Activated T-cell treated with anti-CD3 and anti-CD28 coated beads, Interleukin-2, amount 50 U/mL, for 48 hours (primary cell): ENCODE measurements around the gene TLE3.

ENCODE experiments used
- DNase-seq, 2 experiments: peaks; one replicate each; pipeline ENCODE4 v3.0.0-alpha.2; 2020

The TLE3 gene

DNA sequence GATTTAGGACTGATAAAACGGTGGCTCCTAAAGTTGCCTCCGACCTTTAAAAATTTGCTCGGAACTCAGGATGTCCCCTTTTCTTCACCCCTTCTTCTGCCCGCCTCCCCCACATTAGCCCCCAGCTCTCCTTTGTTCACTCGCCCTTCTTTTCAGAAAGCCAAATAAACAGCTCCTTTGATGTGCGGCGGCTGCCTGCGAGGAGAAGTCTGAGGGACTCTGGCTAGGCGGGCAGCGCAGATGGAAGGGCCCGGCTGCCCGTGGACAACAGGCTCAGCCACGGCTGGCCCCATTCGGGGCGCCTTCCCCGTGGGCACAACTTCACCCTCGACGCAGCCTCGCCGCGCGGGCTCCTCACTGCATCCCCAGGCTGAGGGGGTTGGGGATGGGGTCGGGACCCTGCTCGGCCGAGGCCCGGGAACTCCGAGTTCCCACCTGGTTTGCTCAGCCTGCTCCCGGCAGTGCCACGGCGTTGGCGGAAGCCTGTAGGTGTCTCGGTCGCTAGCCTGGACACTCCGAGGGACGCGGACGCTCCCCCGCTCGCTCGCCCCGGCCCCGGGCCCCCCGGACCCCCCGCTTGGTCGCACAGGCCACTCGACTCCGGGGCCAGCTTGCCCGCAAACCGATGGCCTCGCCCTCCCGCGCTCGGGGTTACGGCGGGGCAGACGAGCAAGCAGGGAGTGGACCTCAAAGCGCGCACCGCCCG, 897 bp upstream of the TLE3 start:
- DNase-seq = peak; percentile 57 to 67

DNA sequence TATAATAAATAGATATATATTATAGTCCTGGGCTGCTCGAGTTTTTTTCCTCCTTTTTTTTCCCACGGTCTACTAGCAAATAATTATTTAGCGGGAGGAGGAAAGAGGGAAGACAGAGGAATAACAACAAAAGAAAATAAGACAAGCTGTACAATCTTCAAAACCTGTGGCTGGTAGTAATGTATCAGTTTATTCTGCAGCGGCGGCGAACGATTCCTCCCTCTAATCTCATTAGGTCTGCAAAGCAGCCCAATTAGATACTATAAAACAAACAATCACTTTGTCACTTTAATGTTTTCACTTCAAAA, 390 bp upstream of the TLE3 start:
- DNase-seq = no peak

DNA sequence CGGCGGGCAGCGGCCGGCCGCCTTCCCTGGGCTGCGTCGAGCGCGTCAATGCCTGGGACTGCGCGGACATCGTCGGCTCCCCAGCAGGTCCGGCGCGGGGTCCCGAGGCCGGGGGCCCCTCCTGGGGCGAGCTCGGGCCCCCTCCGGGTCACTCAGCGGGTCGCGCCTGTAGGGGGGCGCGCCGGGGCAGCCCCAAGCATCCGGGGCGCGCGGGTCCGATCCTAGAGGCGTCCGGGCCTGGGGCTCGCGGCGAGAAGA, 725 bp downstream of the TLE3 start:
- DNase-seq = no peak

DNA sequence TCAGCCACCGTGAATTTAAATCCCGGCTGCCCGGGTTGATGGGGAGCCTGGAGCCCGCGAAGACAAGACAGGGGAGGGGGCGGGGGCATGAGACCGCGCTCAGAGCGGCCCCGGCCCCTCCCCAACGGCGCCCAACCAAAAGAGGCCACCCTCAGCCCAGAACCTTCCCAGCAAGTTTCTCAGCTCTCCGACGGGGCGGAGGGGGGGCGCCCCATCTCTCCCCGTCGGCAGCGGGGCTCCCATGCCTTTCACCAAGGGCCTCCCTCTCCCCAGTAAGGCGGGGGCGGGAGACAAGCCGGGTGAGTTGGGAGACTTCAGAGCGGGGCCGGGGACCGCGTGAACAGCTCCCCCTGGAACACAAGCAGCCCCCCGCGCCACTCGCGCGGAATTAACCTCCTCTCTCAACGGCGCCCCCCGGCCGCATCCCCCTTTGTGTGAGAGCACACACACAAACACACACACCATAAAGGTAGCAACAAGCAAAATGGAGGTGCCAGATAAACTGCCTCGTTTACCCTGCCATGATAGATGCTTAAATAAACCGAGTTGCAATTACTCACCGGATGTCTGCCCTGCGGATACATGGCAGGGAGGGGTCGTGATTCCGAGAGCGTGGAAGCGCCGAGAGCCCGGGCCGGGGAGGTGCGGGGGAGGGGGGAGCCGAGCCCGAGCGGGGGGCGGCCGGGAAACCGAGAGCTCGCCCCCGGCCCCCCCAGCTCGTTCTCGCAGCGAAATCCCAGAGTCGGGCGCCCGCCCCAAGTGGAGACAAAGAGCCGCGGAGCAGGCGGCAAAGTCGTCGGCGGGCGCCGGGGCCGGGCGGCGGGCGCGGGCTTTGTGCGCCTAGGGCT, 1.3 kb downstream of the TLE3 start:
- DNase-seq = peak; percentile 74 to 76

DNA sequence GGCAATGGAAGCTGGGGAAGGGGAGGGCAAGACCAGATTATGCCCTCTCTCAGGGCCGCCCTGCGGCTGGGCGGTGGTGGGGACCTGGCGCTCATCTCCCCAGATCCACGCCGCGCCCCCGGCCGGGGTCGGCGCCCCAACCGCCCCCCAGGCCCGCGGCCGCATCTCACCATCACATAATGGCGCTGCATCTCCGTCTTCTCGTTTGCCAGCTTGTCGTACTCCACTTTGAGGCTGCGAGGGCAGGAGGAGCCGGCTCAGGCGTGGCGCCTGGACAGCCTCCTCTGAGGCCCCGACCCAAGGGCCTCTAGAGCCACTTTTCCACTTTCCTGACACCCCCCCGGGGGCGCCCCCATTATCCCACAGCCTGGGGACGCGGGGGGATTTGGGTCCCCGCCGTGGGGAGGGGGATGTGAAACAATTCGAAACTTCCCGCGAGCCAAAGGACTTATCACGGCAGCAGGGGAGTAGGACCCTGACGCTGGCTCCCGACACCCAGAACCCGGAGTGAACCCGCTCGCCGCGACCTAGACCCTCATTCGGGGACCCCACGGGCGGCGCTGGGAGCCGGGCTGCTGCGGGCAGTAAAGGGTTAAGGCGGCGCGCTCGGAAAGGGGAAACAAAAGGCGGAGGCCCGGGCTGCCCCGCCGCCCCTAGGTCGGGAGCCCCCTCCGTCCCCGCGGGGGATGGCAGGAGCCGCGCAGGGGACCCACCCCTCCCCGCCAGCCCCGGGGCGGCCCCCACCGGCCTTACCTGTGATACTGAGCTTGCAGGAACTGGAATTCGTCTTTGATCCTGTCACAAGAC, 2.1 kb downstream of the TLE3 start:
- DNase-seq = peak; percentile 40 to 61

DNA sequence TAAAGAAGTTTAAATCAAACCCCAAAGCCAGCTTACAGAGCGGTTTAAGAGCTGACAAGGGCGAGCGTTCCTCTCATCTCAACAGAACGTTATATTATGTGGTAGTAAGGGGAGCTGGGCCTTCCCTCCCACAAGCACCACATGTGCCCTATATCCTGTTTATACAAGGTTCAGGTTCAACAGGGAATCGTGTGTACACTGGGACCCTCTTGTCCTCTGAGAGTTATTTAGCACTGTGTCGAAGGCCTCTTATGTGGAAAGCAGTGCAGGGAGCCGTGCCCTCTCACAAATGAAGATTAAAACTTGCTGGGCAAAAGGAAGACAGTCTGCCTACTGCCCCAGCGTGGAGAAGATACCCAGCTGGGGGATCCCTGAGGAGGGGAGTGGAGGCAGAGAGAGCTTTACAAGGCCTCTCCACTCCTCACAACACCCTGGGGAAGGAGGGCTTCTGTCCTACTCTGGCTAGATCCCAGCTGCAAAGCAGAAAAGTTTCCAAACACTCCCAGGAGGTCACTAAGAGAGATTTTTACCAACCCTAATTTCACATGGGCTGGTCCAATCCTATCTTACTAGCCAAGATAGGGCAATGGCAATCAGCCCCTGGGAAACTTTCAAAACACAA, 2.9 kb downstream of the TLE3 start:
- DNase-seq = peak; percentile 31 to 34

DNA sequence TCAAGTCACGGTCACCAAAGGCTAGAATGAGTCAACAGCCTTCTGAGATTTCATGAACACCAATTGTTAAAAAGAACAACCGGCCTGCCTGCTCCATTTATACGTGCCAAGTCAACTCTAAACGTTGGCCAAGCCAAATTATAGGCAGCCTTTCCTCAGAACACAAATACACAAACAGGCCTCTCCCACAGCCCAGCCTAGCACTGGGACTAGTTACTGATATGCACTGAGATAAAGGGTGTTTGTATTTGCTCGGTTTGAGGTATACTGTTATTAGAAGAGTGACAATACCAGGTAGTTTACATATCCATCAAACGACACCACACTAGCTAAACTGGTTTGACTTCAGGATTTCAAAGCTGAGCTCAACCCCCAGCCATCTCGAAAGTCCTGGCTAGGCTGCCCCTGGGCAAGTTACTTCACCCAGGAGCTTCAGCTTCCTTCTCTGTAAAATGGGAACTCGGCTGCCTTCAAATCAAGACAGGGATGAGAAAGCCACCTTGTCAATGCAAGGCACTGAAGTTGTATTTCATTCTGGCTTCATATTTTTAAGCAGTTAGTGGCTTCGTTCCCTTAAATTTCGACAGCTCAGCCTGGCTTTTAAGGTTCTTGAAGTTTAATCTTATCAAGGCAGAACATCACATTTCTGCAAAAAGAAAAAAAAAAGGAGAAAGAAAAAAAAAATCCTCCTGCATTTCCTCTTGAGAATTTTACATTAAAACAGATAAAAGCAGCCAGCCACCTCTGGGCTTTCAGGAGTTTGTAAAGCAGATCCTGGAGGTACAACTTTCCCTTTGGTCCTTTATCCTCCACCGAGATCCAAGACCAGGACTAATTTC, 4.0 kb downstream of the TLE3 start:
- DNase-seq = peak in 1 of 2 experiments; percentile 31

DNA sequence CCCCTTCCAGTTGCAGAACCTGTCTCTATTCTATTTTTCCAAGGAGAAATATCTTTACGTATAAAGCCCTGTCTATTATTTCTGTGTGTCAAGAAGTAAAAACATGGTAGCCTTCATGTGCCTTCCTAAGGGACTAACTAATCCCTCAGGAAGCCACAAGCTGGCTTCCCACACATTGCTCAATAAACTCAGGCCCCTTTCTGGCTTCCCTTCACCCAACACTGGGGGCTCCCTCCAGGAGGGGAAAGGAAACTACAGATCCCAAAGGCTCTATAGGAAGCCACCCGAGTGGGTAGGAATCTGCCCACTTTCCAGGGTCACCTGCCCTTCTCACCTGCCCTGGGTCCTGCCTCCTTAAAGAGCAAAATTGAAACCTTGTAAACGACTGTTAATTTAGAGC, 4.6 kb downstream of the TLE3 start:
- DNase-seq = no peak

DNA sequence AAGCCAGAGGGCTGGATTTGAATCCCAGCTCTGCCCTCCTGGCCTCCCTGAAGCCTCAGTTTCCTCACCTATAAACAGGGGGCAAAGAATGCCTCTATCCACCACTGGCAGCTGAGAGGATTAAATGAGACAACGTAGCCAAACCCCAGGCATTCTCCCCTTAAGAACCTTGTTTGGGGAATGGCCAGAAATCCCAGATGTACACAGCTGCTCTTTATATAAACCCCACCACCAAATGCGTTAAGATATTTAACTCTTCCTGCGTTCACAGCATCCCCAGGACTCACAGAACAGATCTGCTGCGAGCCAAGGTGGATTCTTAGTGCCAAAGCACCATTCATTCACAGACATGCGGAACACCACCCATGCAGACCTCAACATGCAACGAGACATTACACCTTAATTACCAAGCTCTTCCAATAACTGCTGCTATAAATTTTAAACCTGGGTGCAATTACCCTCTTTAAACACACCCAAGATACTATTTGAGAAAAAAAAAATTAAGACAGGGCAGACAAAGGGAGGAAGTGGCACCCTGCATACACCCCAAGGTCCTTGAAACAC, 5.2 kb downstream of the TLE3 start:
- DNase-seq = no peak

DNA sequence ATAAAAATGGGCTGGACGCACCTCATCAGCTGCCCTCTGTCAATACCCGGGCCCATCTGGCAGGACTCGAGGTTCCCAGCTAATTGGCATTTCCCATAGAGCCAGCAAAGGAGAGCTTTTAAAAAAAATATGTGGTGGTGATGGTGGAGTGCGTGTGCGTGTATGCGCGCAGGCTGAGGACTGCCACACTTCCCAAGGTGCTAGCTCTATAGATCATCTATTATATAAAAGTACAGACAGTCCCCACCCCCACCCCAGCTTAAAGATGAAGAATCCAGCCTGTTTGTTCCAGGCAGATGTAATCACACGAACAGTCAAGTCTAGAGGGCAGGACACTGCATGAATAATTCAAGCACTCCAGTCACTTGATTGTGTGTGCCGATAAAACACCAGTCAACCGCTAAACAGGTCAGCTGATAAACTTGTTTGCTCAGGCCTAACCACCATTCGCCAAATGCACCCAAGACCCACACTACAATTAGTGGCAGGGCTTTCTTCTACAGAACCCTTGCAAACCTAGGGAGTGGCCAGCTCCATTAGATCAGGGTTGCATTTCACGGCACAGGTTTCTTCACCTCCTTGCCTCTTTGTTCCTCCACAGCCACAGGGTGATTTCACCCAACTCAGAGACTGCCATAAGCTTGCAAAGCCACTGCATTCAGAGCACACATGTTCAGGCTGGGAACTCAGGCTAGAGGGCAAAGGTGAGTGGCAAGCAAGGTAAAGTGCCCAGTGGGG, 5.8 kb downstream of the TLE3 start:
- DNase-seq = peak; percentile 39 to 44

DNA sequence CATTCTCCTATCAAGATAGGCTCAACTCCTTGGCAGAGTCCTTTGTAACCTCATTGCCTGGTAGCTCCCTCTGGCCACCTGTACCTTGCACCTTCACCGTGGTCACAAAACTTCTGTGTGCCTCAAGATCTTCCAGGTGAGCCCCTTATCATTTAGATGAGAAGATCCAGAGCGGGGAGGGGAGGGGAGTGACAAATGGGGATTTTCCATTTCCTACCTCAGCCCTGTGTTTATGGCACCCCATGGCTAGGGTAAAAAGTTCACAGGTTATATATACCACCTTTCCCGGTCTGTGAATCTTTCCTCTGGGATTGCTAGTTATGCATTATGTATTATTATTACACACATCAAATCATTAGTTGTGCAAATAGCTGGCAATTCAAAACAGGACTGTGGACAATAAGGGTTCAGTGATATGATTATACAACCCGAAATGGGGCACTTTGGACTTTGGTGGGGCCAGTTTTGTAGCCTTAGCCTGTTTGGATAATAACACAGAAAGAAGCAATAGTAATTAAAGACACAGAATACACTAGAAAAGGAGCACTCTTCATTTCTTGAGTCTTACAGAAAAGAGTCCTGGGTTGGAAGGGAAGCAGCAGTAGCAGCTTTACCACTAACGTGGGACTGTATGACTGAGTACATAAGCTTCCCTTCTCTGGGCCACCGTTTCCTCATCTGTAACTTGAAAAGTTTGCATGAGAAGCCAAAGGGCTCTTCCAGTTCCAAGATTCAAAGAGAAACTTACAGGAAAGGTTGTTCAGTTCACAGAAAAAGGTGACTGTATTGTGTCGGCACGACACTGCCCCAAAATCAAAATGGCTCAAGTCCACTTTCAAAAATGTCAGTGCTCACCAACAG, 7.1 kb downstream of the TLE3 start:
- no peak for DNase-seq

DNA sequence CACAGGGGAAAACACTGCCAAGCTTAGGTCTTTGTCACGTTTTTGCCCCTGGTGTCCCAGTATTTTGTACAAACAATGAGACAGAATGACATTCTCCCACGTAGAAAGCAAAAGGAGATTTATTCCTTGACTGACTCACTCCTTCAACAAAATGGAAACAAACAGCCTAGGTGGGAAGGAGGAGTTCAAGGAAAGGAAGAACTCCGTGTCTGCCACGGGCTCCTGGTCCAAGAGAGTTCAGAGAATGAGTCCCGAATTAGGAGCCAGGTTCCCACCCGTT, 8.1 kb downstream of the TLE3 start:
- no peak for DNase-seq

DNA sequence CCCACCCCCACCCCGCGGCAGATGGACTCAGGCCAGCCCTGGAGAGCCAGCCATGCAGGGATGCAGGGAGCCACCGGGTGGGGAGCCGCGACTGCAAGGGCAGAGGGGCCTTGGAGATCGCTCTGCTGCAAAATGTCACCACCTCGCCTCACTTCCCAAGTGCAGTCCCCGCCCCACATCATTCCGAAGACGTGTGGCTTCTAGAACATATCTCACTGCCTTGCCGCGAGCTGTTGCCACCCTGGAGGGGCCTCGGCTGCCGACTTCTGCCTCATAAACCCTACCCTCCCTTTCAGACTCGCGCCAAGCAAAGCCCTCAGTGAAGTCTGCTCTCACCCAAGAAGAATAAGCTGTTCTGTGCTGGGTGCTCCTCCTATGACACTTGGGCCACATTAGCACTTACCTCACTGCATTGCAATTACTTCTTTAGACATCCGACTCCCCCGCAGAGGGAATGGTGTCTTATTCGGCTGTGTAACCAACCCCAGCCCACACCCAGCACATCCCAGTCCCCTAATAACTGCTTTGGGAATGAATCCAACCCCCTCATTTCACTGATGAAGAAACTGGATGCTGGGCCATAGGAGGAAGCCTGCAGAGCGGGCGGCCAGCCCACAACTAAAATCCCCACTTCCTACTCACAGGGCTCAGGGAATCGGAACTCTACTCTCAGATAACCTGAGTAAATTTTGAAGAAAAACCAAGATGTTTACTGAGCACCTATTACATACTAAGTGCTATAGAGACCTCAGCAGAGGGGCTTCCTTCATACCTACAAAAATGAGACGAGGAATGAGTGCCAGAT, 8.6 kb downstream of the TLE3 start:
- DNase-seq = no peak

DNA sequence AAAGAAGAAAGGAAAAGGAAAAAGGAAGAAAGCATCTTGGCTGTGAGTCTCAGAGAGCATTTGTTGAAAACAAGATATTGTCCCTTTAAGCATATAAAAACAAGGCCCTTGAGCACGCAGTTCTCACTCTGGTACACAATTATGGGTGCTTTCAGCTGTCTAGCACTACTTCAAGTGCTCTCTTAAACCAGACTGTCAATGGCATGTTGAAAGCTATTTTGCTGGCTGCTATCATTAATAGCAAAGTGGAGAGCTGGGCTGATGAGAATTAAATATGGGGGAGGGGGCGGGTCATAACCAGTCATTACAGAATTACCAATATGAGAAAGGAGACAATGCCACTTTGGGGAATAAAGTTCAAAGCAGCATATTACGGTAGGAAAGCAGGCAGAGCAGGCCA, 9.3 kb downstream of the TLE3 start:
- no peak for DNase-seq

DNA sequence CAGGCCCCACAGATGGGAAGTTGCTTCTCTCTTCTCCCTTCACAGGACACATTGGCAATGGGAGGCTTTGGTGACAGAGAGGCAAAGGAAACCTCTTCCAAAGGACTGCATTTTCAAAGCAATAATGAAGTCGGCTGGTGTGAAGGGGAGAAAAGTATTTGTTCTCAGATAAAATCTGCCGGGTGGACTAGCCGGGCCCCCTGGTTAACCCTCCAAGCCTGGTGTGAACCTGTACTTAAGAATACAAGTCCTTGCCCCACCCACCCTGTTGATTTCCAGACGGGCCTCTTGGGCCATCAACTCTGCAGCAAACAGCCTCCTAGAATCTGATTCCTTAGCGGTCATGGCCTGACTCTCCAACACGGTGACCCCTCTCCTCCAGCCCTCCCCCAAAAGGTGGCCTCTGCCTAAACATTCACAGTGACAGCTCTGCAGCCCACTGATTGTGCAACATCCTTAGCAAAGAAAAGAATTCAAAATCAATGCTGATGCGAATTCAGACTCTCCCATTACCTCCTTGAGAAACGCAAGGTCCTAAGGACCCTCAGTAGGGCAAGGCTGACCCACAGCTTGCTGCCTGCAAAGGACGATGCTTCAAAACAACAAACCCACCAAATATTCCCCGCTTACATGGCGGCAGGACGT, 9.9 kb downstream of the TLE3 start:
- DNase-seq = no peak

DNA sequence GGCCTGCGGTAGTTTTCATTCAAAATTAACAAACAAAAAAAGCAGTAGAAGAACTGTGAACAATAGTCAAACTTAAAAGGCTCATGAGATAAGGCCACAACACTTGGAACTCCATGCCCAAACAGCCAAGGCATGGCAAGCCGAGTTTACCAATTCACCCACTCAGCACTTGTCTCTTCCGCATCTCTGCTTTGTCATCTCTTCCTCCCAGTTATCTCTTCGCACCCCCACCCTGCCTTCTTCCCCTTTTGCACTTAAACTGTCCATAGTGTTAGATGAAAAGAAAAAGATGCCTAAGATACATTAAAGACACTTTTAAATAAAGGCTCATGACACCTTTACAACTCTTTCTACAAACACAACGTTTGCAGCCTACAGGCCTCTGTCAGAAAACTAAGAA, 11.1 kb downstream of the TLE3 start:
- DNase-seq = no peak

DNA sequence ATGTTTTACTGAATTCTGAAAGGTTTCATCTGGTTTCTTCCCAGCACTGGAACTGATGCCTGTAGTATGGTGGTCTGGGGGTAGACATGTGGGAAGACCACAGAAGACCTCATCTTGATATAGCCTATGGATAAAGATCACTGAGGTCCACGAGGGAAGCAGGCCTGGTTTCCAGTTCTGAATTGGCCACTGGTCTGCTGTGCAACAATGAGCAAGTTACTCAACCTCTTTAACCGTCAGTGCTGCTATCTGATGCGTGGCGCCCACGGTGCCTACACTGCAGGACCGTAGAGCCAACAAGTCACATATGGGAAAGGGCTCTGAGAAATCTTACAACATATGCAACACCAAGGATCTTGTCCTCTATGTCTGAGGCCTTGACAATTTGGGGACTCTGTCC, 13.3 kb downstream of the TLE3 start:
- no peak for DNase-seq

DNA sequence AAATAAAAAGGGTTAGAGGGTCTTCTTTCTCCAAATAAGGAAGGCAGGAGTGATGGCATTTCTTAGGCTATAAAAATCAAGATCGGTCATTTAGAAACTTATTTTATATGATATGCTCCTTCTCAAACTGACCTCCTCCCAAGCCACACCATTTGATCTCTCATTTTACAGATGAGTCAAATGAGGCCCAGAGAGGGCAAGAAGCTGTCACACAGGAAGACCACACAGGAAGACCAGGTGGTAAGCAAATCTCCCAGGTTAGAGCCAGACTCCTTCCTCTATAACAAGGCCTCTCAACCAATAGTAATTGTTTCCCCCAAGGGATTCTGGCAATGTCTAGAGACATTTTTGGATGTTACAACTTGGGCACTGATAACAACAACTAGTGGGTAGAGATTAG, 13.8 kb downstream of the TLE3 start:
- no peak for DNase-seq

DNA sequence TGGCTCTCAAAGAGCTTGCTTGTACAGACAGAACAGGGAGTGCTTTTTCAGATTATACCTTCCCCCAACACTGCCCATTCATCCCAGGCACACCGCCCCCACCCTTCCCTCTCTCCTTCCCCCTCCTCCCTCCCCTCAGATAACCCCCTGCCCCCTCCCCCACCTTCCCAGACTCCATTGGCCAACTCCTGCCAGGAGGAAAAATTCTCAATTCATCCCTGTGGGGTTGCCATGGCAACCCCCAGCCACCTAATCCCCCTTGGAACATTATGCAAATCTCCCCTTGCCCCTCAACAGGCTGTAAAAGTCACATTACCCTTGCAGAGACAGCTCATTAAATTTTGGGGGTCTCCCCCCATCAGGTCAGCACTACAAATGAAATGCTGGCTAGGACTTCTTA, 14.3 kb downstream of the TLE3 start:
- DNase-seq = no peak
